HCT116 (cell line): ENCODE measurements around the gene RTF1. TPM values are rescaled to one million over a fixed set of nuclear protein-coding genes. Genes with fewer than 3 reads are reported as not detected.

Source experiments
- ATAC-seq: fragments of 200-7000 bp; cut with Tn5 transposase; 2 replicates; pipeline ENCODE4 v1.9.1; 2020; ENCODE audit warnings: mild to moderate bottlenecking, moderate library complexity
- BruUV-seq: library from RNA; stranded (reverse); fragments of 400-500 nt; replicated peaks from 2 replicates; lab custom pipeline; 2021; lab: Mats Ljungman, UMichigan
- CTCF ChIA-PET: fragments of 300-600 bp; sonication (Branson Sonifier 250); formaldehyde crosslinking; loops from one replicate; lab custom pipeline; 2021; ENCODE audit warnings: antibody characterized with exemption; lab: Charles Lee
- POLR2A ChIA-PET: fragments of 300-600, 350-600 bp; sonication (Branson Sonifier 250); formaldehyde crosslinking; loops from one replicate; lab custom pipeline; 2021; ENCODE audit warnings: antibody characterized with exemption; lab: Charles Lee
- RAD21 ChIA-PET, 2 experiments: fragments of 300-600 bp; sonication (Branson Sonifier 250); formaldehyde crosslinking; loops; one replicate each; lab custom pipeline; 2023; ENCODE audit warnings: low total read pairs in 2 of 2; ENCODE audit not compliant: uncharacterized antibody in 2 of 2, unreplicated experiment in 2 of 2, low non-redundant PET in 1 of 2; lab: Charles Lee
- DNase-seq: peaks from one replicate; pipeline ENCODE4 v3.0.0-alpha.2; 2010; ENCODE audit warnings: low read depth, low spot score
- H2AFZ ChIP-seq: fragments of 200-600 bp; shearing (Covaris generic), sonication (generic); 2 replicates; pipeline ENCODE4 v1.6.1; 2017; ENCODE audit warnings: low read depth, mixed run types, mixed read lengths, antibody characterized with exemption, low read length; ENCODE audit not compliant: poor library complexity, severe bottlenecking
- H3K27ac ChIP-seq: 2 replicates; pipeline ENCODE4 v1.5.1; 2012; ENCODE audit warnings: low read depth, low read length
- H3K27me3 ChIP-seq: fragments of 200-600 bp; sonication (generic); 2 replicates; pipeline ENCODE4 v1.6.1; 2016; ENCODE audit warnings: mixed run types, low read length, mixed read lengths; ENCODE audit not compliant: insufficient read depth
- H3K36me3 ChIP-seq, 2 experiments: fragments of 200-500 bp in 1 of 2; fragments of 200-600 bp in 1 of 2; sonication (Bioruptor generic) in 1 of 2; sonication (generic) in 1 of 2; 2 replicates each; pipeline versions ENCODE4 v1.5.1 to v1.6.1; 2014 to 2016; ENCODE audit warnings: low read length in 2 of 2, inconsistent platforms in 1 of 2, mixed read lengths in 1 of 2, mixed run types in 1 of 2; ENCODE audit not compliant: insufficient read depth in 2 of 2, control insufficient read depth in 1 of 2
- H3K4me1 ChIP-seq, 2 experiments: fragments of 200-600 bp in 1 of 2; sonication (generic) in 1 of 2; 2 replicates each; pipeline versions ENCODE4 v1.5.1 to v1.6.1; 2012 to 2017; ENCODE audit warnings: low read length in 2 of 2, inconsistent platforms in 1 of 2, mild to moderate bottlenecking in 1 of 2, mixed read lengths in 1 of 2, mixed run types in 1 of 2, moderate library complexity in 1 of 2; ENCODE audit not compliant: insufficient read depth in 2 of 2, control insufficient read depth in 1 of 2
- H3K4me2 ChIP-seq: fragments of 200-600 bp; sonication (generic); 2 replicates; pipeline ENCODE4 v1.6.1; 2017; ENCODE audit warnings: mixed run types, low read length, mixed read lengths
- H3K4me3 ChIP-seq, 2 experiments: fragments of 200-600 bp in 1 of 2; sonication (generic) in 1 of 2; replicated peaks in 1 of 2; 2 replicates each; pipeline ENCODE4 v1.5.1; 2011 to 2016; ENCODE audit warnings: low read length in 2 of 2, control low read depth in 1 of 2, low read depth in 1 of 2, mild to moderate bottlenecking in 1 of 2, mixed read lengths in 1 of 2, mixed run types in 1 of 2
- H3K79me2 ChIP-seq: fragments of 200-600 bp; sonication (generic); 2 replicates; pipeline ENCODE4 v1.6.1; 2017; ENCODE audit warnings: mild to moderate bottlenecking, mixed run types, low read length, moderate library complexity, mixed read lengths; ENCODE audit not compliant: insufficient read depth
- H3K9ac ChIP-seq: fragments of 200-600 bp; sonication (generic); 2 replicates; pipeline ENCODE4 v1.6.1; 2016; ENCODE audit warnings: low read length, mixed read lengths
- H3K9me2 ChIP-seq: fragments of 200-600 bp; sonication (generic), shearing (Covaris generic); 2 replicates; pipeline ENCODE4 v1.6.1; 2017; ENCODE audit warnings: mixed run types, mild to moderate bottlenecking, moderate library complexity; ENCODE audit not compliant: insufficient read depth
- H3K9me3 ChIP-seq, 2 experiments: fragments of 200-500 bp in 1 of 2; fragments of 200-600 bp in 1 of 2; sonication (Bioruptor generic) in 1 of 2; sonication (generic) in 1 of 2; 2 replicates each; pipeline ENCODE4 v1.6.1; 2014 to 2017; ENCODE audit warnings: low read length in 2 of 2, mixed read lengths in 2 of 2, inconsistent platforms in 1 of 2, low read depth in 1 of 2, mild to moderate bottlenecking in 1 of 2, mixed run types in 1 of 2, moderate library complexity in 1 of 2; ENCODE audit not compliant: control insufficient read depth in 1 of 2, insufficient read depth in 1 of 2
- H4K20me1 ChIP-seq: fragments of 200-600 bp; sonication (generic), shearing (Covaris generic); 2 replicates; pipeline ENCODE4 v1.6.1; 2017; ENCODE audit warnings: mixed run types, mild to moderate bottlenecking, moderate library complexity; ENCODE audit not compliant: insufficient read depth
- CBX3 ChIP-seq: IDR thresholded peaks from 2 replicates; pipeline ENCODE4 v1.6.1; 2012; ENCODE audit warnings: low read depth
- CTCF ChIP-seq, 3 experiments: fragments of 200-600 bp in 1 of 3; sonication (generic) in 1 of 3; IDR thresholded peaks in 2 of 3; conservative IDR thresholded peaks in 1 of 3; 2 replicates each; pipeline ENCODE4 v1.5.1; 2012 to 2017; ENCODE audit warnings: low read depth in 2 of 3, low read length in 2 of 3, antibody characterized with exemption in 1 of 3, borderline replicate concordance in 1 of 3, control low read depth in 1 of 3, mild to moderate bottlenecking in 1 of 3, mixed read lengths in 1 of 3, mixed run types in 1 of 3, moderate library complexity in 1 of 3; ENCODE audit not compliant: insufficient read depth in 1 of 3
- ELF1 ChIP-seq: IDR thresholded peaks from 2 replicates; pipeline ENCODE4 v1.6.1; 2012; ENCODE audit warnings: low read depth, borderline replicate concordance
- JUND ChIP-seq: IDR thresholded peaks from 2 replicates; pipeline ENCODE4 v1.6.1; 2012
- POLR2A ChIP-seq: IDR thresholded peaks from 2 replicates; pipeline ENCODE4 v1.7.0; 2011; ENCODE audit warnings: borderline replicate concordance; ENCODE audit not compliant: insufficient read depth, insufficient read length; ENCODE audit errors: extremely low read depth
- POLR2AphosphoS5 ChIP-seq: IDR thresholded peaks from 2 replicates; pipeline ENCODE4 v1.6.1; 2011; ENCODE audit warnings: mild to moderate bottlenecking, low read depth, low read length, moderate library complexity
- YY1 ChIP-seq: IDR thresholded peaks from 2 replicates; pipeline ENCODE4 v1.6.1; 2011; ENCODE audit warnings: low read length, low read depth, moderate library complexity, mild to moderate bottlenecking; ENCODE audit not compliant: insufficient replicate concordance; ENCODE audit errors: extremely low read depth
- ZNF274 ChIP-seq: fragments of 200-500 bp; sonication (Bioruptor generic); IDR thresholded peaks from 2 replicates; pipeline ENCODE4 v1.6.1; 2014; ENCODE audit warnings: mild to moderate bottlenecking, low read depth, low read length, inconsistent platforms
- intact Hi-C: fragments of 100-400 bp; cut with micrococcal nuclease; formaldehyde crosslinking; loops from 2 replicates; pipeline ENCODE4 v1.10.0; 2022
- total RNA-seq: library from RNA; stranded (reverse); gene quantifications from one replicate; pipeline ENCODE4 v1.2.1, GENCODE V29; 2021; ENCODE audit not compliant: unreplicated experiment

The RTF1 gene
- total RNA-seq, 1 experiment from 2014 or later, result 27.5 TPM

GRCh38 chr15:41501191-41501917 lies 84.5 kb downstream of the RTF1 start:
- no peaks in the 10 kb centered on the region for H3K79me2 ChIP-seq
- H3K4me1 ChIP-seq, result no peaks in the 10 kb centered on the region
- TF ChIP-seq YY1 (no peak), ELF1 (no peak), POLR2A (no peak), POLR2AphosphoS5 (no peak)
- ATAC-seq (no peak), DNase-seq (no peak)
- no peak overlapping the region for H3K27ac ChIP-seq
- ChIA-PET RAD21 (no interaction called here), POLR2A (no interaction called here), CTCF (no interaction called here)
- BruUV-seq, result no TSS peak
- H2AFZ ChIP-seq, result no peak overlapping the region
- H3K9ac ChIP-seq, result no peak overlapping the region
- H3K4me3 ChIP-seq, result no peak overlapping the region
- H3K27me3 ChIP-seq, result no peaks in the 10 kb centered on the region
- H3K36me3 ChIP-seq, result no peaks in the 10 kb centered on the region; a peak in 1 of 4 replicates
- no peak overlapping the region for H3K4me2 ChIP-seq
- intact Hi-C loops, result no loop called here
- H4K20me1 ChIP-seq, result no peaks in the 10 kb centered on the region
- no peaks in the 10 kb centered on the region for H3K9me2 ChIP-seq
- H3K9me3 ChIP-seq, result no peaks in the 10 kb centered on the region

GRCh38 chr15:41501931-41502794 lies 85.3 kb downstream of the RTF1 start:
- DNase-seq (no peak), ATAC-seq (no peak)
- Histone ChIP-seq H2AFZ (no peak overlapping the region), H3K4me3 (no peak overlapping the region), H3K9ac (no peak overlapping the region), H4K20me1 (no peaks in the 10 kb centered on the region), H3K79me2 (no peaks in the 10 kb centered on the region), H3K4me2 (no peak overlapping the region), H3K9me2 (no peaks in the 10 kb centered on the region), H3K27me3 (no peaks in the 10 kb centered on the region), H3K4me1 (no peaks in the 10 kb centered on the region; a peak in 1 of 4 replicates), H3K9me3 (no peaks in the 10 kb centered on the region), H3K36me3 (no peaks in the 10 kb centered on the region; a peak in 1 of 4 replicates), H3K27ac (no peak overlapping the region)
- no peak for TF ChIP-seq CTCF (IDR thresholded peaks at IDR 0.05 in 2 of 3, conservative IDR thresholded peaks at IDR 0.05 in 1 of 3; ENCODE audit: borderline replicate concordance in 1 of 3, insufficient read depth in 1 of 3, low read depth in 2 of 3, low read length in 2 of 3)
- TF ChIP-seq JUND, result no peak
- TF ChIP-seq POLR2A, result no peak
- no peak for TF ChIP-seq ZNF274
- TF ChIP-seq CBX3, result no peak
- CTCF ChIA-PET, result no interaction called here
- intact Hi-C loops, result no loop called here
- RAD21 ChIA-PET, result no interaction called here
- BruUV-seq, result no TSS peak
- POLR2A ChIA-PET, result no interaction called here
